Measurements from ENCODE around the gene PROCR.
"Not testable (repeated sequence)": the region's sequence is repeated elsewhere in the genome, so short reads cannot be mapped to it uniquely, and the experiment has no call there.

DNA sequence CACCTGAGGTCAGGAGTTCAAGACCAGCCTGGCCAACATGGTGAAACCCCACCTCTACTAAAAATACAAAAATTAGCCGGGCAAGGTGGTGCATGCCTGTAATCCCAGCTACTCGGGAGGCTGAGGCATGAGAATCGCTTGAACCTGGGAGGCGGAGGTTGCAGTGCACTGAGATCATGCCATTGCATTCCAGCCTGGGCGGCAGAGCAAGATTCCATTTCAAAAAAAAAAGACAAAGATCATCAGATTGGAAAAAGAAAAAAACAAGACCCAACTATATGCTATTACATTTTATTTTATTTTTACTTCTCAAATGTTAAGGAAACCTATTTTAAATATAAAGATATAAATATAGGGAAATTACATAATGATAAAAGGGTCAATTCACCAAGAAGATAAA is 29.6 kb downstream of the PROCR start:
- TF ChIP-seq, protein P1, sequence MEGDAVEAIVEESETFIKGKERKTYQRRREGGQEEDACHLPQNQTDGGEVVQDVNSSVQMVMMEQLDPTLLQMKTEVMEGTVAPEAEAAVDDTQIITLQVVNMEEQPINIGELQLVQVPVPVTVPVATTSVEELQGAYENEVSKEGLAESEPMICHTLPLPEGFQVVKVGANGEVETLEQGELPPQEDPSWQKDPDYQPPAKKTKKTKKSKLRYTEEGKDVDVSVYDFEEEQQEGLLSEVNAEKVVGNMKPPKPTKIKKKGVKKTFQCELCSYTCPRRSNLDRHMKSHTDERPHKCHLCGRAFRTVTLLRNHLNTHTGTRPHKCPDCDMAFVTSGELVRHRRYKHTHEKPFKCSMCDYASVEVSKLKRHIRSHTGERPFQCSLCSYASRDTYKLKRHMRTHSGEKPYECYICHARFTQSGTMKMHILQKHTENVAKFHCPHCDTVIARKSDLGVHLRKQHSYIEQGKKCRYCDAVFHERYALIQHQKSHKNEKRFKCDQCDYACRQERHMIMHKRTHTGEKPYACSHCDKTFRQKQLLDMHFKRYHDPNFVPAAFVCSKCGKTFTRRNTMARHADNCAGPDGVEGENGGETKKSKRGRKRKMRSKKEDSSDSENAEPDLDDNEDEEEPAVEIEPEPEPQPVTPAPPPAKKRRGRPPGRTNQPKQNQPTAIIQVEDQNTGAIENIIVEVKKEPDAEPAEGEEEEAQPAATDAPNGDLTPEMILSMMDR (IDR thresholded peaks at IDR 0.05; ENCODE audit: poor library complexity, severe bottlenecking) = not testable (repeated sequence)
- TF ChIP-seq RAD21 (conservative IDR thresholded peaks at IDR 0.05); MXI1 (conservative IDR thresholded peaks at IDR 0.05; ENCODE audit: poor library complexity, severe bottlenecking); POLR2AphosphoS5 (IDR thresholded peaks at IDR 0.05); EZH2 (IDR thresholded peaks at IDR 0.05; ENCODE audit: borderline replicate concordance, insufficient read depth, low read length, poor library complexity, severe bottlenecking): not testable (repeated sequence)

All from neural cell (in vitro differentiated cells).